VCaP (cell line): Measurements from ENCODE around the gene BTG1.

Experiments
- H3K27ac ChIP-seq: fragments of 450-650 bp; 2 replicates; pipeline ENCODE4 v1.5.1; 2017
- TF ChIP-seq, protein P1 (sequence below): fragments of 450-650 bp; conservative IDR thresholded peaks from 2 replicates; pipeline ENCODE4 v1.5.1; 2017; ENCODE audit warnings: mild to moderate bottlenecking, moderate library complexity

Gene BTG1

DNA sequence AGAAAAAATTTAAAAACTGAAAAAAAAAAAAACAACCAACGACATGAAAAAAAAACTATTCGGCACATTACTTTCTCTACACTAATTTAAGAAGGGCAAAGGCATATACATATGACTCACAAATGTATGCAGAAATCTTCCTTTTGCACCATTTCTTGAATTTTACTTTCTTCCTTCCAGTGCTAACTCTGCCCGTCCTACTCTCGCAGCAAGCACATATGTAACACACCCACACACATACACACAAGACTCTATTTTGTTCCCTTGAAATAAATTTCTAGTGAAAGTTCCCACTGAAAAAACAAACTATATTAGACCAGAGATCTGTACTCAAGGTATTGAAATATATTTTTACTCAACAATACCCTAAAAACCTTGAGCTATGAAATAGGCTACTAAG, 14.6 kb downstream of the BTG1 start:
- no peak overlapping the region for H3K27ac ChIP-seq

DNA sequence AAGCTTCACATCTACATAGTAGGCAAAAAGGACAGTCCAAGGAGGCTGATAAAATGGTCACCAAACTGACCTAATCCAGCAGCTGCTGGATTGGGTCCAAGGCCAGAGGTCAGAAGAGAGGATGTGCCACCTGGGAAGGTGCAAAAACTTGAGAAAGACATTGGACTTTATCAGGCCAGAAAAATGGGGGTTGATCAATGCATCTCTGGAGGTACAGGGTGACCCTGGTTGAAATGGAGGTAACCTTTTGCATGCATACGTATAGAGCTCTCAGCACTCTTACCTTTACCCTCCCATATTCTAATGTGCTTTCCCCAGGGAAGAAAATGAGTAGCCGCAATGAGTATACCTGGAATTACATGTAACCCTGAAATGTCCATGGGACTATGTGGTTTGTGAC, 16.0 kb downstream of the BTG1 start:
- no peak overlapping the region for H3K27ac ChIP-seq
- TF ChIP-seq, protein P1, sequence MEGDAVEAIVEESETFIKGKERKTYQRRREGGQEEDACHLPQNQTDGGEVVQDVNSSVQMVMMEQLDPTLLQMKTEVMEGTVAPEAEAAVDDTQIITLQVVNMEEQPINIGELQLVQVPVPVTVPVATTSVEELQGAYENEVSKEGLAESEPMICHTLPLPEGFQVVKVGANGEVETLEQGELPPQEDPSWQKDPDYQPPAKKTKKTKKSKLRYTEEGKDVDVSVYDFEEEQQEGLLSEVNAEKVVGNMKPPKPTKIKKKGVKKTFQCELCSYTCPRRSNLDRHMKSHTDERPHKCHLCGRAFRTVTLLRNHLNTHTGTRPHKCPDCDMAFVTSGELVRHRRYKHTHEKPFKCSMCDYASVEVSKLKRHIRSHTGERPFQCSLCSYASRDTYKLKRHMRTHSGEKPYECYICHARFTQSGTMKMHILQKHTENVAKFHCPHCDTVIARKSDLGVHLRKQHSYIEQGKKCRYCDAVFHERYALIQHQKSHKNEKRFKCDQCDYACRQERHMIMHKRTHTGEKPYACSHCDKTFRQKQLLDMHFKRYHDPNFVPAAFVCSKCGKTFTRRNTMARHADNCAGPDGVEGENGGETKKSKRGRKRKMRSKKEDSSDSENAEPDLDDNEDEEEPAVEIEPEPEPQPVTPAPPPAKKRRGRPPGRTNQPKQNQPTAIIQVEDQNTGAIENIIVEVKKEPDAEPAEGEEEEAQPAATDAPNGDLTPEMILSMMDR: no peak

More for the DNA sequence above, 14.6 kb downstream of the BTG1 start:
- TF ChIP-seq, protein P1: no peak

DNA sequence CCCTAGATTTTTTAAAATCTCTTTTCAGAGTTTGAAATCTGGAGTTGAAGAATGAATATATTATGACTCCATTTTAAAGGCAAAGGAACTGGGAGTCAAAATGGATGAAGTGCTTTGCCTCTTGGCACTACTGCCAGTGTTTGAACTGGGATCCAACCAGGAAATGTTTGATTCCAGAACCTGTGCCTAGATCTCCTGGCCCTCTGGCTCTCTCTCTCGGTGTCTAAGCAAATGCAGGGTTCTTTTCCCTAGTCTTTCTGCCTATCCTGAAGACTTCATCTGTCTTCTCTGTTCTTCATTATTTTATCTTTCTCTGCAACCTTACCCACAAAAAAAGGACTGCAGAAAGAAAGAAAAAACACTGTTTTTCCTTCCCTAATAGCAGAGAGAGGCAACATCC, 17.0 kb downstream of the BTG1 start:
- TF ChIP-seq, protein P1: no peak

DNA sequence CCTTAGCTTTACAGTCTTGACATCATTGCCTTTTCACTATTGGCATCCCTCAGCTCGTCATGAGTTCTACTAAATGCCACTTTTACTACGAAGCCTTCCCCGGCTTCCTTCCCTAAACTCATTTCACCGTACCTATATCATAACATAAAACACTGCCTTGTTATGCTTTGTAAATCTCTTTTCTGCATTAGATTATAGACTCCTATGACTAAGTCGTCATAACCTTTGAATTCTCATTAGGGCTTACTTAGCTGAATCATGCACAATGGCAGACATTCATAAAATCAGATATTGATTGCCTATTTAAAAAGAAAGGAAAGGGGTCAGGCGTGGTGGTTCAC, 21.0 kb downstream of the BTG1 start:
- H3K27ac ChIP-seq: no peak overlapping the region
- TF ChIP-seq, protein P1: no peak

More for the DNA sequence above, 17.0 kb downstream of the BTG1 start:
- no peak overlapping the region for H3K27ac ChIP-seq

DNA sequence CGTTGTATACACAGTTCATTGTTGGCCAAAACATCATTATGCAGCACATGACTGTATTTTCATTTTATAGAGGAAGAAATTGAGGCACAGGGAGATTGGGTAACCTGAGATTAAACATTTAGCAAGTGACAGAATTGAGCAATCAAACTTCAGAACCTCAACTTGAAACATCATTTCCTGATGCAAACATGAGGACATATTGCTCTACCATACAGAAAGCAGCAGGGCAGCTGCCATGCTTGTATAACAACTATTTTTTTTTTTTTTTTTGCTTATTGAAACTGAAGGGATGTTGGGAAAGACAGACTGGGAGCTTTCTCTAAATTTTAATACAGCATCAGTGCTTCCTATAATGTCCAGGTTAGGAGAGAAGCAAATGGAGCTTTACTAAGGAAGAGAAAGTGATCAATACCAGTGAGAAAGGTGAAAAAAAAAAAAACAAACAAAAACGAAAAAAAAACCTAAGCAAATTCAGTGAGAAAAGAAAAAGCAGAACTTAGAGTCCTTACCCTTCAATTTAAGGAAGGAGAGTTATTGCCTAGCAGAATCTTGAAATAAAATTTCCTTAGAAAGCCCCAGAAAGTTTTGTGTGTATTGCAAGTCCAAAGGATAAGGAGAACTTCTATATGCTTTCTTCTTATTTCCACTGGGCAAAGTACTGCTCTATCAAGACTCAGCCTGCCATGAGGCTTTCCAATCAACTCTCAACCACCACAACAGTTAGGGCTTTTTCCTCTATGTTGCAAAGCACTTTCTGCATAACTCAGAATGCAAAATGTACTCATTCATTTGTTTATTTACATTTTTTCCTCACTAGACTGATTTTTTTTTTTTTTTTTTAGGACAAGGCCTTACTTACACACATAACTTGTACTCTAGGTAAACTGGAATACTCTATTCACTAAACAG, 21.6 kb downstream of the BTG1 start:
- TF ChIP-seq, protein P1: no peak
- H3K27ac ChIP-seq: no peak overlapping the region

DNA sequence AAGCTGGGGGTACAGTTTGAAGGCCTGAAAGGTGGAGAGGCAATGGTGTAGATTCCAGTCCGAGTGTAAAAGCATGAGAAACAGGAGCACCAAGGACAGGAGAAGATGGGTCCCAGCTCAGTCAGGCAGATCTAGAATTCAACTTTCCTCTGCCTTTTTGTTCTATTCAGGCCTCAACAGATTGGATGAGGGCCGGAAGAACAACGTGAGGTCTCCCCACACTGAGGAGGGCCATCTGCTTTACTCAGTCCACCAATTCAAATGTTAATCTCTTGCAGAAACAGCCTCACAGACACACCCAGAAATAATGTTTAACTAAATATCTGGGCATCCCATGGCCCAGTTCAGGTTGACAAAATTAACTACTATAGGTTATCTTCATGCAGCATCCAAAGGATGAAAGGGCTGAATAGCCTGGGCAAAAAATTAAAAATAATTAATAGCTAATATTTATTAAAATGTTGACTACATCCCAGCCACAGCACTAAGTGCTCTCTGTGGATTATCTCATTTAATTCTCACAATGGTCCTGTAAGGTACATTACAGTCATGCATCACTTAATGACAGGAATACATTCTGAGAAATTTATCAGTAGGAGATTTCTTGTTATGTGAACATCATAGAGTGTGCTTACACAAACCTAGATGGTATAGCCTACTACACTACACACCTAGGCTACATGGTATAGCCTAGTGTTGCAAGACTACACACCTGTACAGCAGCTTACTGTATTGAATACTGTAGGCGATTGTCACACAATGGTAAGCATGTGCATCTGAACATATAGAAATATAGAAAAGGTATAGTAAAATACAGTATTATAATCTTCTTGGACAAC, 22.5 kb downstream of the BTG1 start:
- TF ChIP-seq, protein P1: no peak
- H3K27ac ChIP-seq: no peak overlapping the region

DNA sequence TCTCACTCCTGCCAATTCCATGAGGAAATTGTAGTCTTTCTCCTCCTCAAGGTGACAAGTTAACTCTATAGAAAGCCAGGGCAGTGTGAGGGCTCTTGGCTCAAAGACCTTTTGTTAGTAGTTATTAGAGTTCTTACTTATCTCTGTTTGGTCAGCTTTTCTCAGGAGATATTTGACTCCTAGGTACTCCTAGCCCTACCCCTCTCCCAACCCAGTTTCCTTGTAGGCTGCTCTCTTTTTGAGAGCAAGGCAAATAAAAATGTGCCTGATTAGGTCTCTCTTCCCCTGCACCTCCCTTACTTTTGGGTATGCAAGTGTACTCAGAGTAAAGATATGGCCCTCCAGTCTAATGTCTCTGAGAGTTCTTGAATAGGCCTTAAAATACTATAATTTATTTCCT, 23.8 kb downstream of the BTG1 start:
- no peak overlapping the region for H3K27ac ChIP-seq

More for the DNA sequence above, 23.8 kb downstream of the BTG1 start:
- TF ChIP-seq, protein P1: no peak
